GM12878 (cell line): ENCODE results near the gene TMEM72. TPM values are rescaled to one million over a fixed set of nuclear protein-coding genes. Genes with fewer than 3 reads are reported as not detected.

Source experiments
- ATAC-seq: fragments of 200-7000 bp; cut with Tn5 transposase; 3 replicates; pipeline ENCODE4 v1.9.1; 2020; ENCODE audit warnings: mild to moderate bottlenecking, moderate library complexity
- BruUV-seq: library from RNA; stranded (reverse); fragments of 400-500 nt; replicated peaks from 2 replicates; lab custom pipeline; 2021; lab: Mats Ljungman, UMichigan
- CTCF ChIA-PET: fragments of 300-600 bp; sonication (Branson Sonifier 250); formaldehyde crosslinking; extraction: SDS; loops from one replicate; lab custom pipeline; 2021; ENCODE audit warnings: inconsistent platforms; lab: Yijun Ruan, JAX
- POLR2A ChIA-PET: fragments of 350-600 bp; formaldehyde crosslinking; extraction: SDS; loops from one replicate; lab custom pipeline; 2021; ENCODE audit warnings: inconsistent platforms; lab: Charles Lee
- RAD21 ChIA-PET: fragments of 300-600 bp; sonication (Branson Sonifier 250); formaldehyde crosslinking; loops from one replicate; lab custom pipeline; 2023; ENCODE audit warnings: antibody characterized with exemption; ENCODE audit not compliant: unreplicated experiment; lab: Charles Lee
- SMC1A ChIA-PET: fragments of 300-600 bp; sonication (Branson Sonifier 250); formaldehyde crosslinking; loops from one replicate; lab custom pipeline; 2023; ENCODE audit not compliant: unreplicated experiment, uncharacterized antibody; lab: Charles Lee
- DNase-seq: peaks from one replicate; pipeline ENCODE4 v3.0.0-alpha.2; 2011; ENCODE audit warnings: low read depth, low spot score
- FAIRE-seq: peaks from 3 replicates; lab custom pipeline; 2011; peaks lifted over from hg19 to GRCh38; lab: Jason Lieb, UNC
- H2AFZ ChIP-seq: 2 replicates; pipeline ENCODE4 v1.6.0; 2011; ENCODE audit warnings: low read depth, low read length, control low read depth; ENCODE audit not compliant: control insufficient read depth
- H3K27ac ChIP-seq: 2 replicates; pipeline ENCODE4 v1.5.1; 2011; ENCODE audit warnings: control low read depth; ENCODE audit not compliant: control insufficient read depth, insufficient read depth
- H3K27me3 ChIP-seq, 2 experiments: replicated peaks in 1 of 2; 2 replicates each; pipeline versions ENCODE4 v1.6.0 to v1.6.1; 2011; ENCODE audit warnings: low read length in 1 of 2; ENCODE audit not compliant: control insufficient read depth in 2 of 2, insufficient read depth in 2 of 2
- H3K36me3 ChIP-seq, 2 experiments: 2 replicates each; pipeline ENCODE4 v1.5.1; 2011; ENCODE audit warnings: low read length in 1 of 2; ENCODE audit not compliant: control insufficient read depth in 2 of 2, insufficient read depth in 2 of 2
- H3K4me1 ChIP-seq: 2 replicates; pipeline ENCODE4 v1.6.1; 2011; ENCODE audit warnings: mild to moderate bottlenecking, low read length, moderate library complexity, mixed read lengths; ENCODE audit not compliant: control insufficient read depth, insufficient read depth
- H3K4me2 ChIP-seq: 2 replicates; pipeline ENCODE4 v1.6.0; 2011; ENCODE audit warnings: control low read depth; ENCODE audit not compliant: control insufficient read depth, insufficient read depth
- H3K4me3 ChIP-seq: fragments of 200-600 bp; sonication (generic); 2 replicates; pipeline ENCODE4 v1.5.1; 2016
- H3K79me2 ChIP-seq: 2 replicates; pipeline ENCODE4 v1.6.0; 2011; ENCODE audit warnings: low read length; ENCODE audit not compliant: control insufficient read depth, insufficient read depth
- H3K9ac ChIP-seq: 2 replicates; pipeline ENCODE4 v1.8.0; 2011; ENCODE audit warnings: low read length, control low read depth, mixed read lengths; ENCODE audit not compliant: control insufficient read depth, insufficient read depth
- H3K9me3 ChIP-seq: replicated peaks from 3 replicates; pipeline ENCODE4 v1.5.1; 2011; ENCODE audit warnings: mild to moderate bottlenecking, low read length; ENCODE audit not compliant: control insufficient read depth, insufficient read depth
- H4K20me1 ChIP-seq: 2 replicates; pipeline ENCODE4 v1.6.0; 2011; ENCODE audit not compliant: control insufficient read depth, insufficient read depth
- EGR1 ChIP-seq, 2 experiments: IDR thresholded peaks; 1 replicate in 1 of 2; 2 replicates in 1 of 2; pipeline ENCODE4 v1.6.1; 2011 to 2012; ENCODE audit warnings: low read depth in 2 of 2, low read length in 2 of 2, borderline replicate concordance in 1 of 2, mild to moderate bottlenecking in 1 of 2, moderate library complexity in 1 of 2
- ETV6 ChIP-seq, 2 experiments: fragments of 450-650 bp in 1 of 2; IDR thresholded peaks in 1 of 2; conservative IDR thresholded peaks in 1 of 2; 2 replicates each; pipeline ENCODE4 v1.6.1; 2014; ENCODE audit warnings: antibody characterized with exemption in 1 of 2, borderline replicate concordance in 1 of 2, low read depth in 1 of 2, mild to moderate bottlenecking in 1 of 2, moderate library complexity in 1 of 2
- EZH2 ChIP-seq: IDR thresholded peaks from 2 replicates; pipeline ENCODE4 v1.6.1; 2012; ENCODE audit warnings: low read depth, mild to moderate bottlenecking, control low read depth, inconsistent platforms, low read length, borderline replicate concordance; ENCODE audit not compliant: control insufficient read depth
- NFXL1 ChIP-seq: fragments of 450-650 bp; IDR thresholded peaks from 2 replicates; pipeline ENCODE4 v1.6.1; 2017; ENCODE audit warnings: antibody characterized with exemption, mild to moderate bottlenecking, borderline replicate concordance
- RCOR1 ChIP-seq: conservative IDR thresholded peaks from 2 replicates; pipeline ENCODE4 v1.6.1; 2012; ENCODE audit warnings: low read depth, low read length, improper control_type of control experiment
- REST ChIP-seq: IDR thresholded peaks from 2 replicates; pipeline ENCODE4 v1.6.1; 2012; ENCODE audit warnings: mild to moderate bottlenecking, low read depth, low read length
- SREBF2 ChIP-seq: IDR thresholded peaks from 2 replicates; pipeline ENCODE4 v1.6.1; 2012; ENCODE audit warnings: mild to moderate bottlenecking, low read length
- TAF1 ChIP-seq: IDR thresholded peaks from 2 replicates; pipeline ENCODE4 v1.6.1; 2011; ENCODE audit warnings: mild to moderate bottlenecking, low read depth, low read length, borderline replicate concordance
- WGBS: methylation state at CpG from one replicate; pipeline ENCODE4 v1.1.6; 2016; ENCODE audit warnings: low lambda C conversion rate; ENCODE audit not compliant: insufficient replicate concordance, insufficient coverage; ENCODE audit errors: missing lambda C conversion rate; 5-methylcytosine and 5-hydroxymethylcytosine counted together
- in situ Hi-C: fragments of 300-500 bp; cut with MboI; formaldehyde crosslinking; loops from 9 replicates; pipeline ENCODE4 v1.14.3; 2018; ENCODE audit warnings: mixed read lengths
- intact Hi-C: fragments of 100-400 bp; cut with micrococcal nuclease; formaldehyde crosslinking; loops from one replicate; pipeline ENCODE4 v1.14.2; 2022; ENCODE audit not compliant: unreplicated experiment
- polyA plus RNA-seq, 11 experiments: library from polyadenylated mRNA; depleted of rRNA in 4 of 11; unstranded in 6 of 11; stranded (reverse) in 5 of 11; fragments of >200 nt; fragmentation: Nextera tagmentation in 4 of 11; fragmentation: Illumina TruSeq in 1 of 11; extraction: Ambion mirVana in 4 of 11; extraction: Trizol in 1 of 11; gene quantifications; 1 replicate in 1 of 11; 2 replicates in 10 of 11; pipeline versions ENCODE4 v1.2.1 to v1.2.3, GENCODE V29; 2011 to 2016; ENCODE audit warnings: inconsistent platforms in 2 of 11, missing spikeins in 2 of 11, low read depth in 1 of 11
- total RNA-seq, 4 experiments: library from RNA; depleted of rRNA in 3 of 4; stranded (reverse); fragments of >200 nt in 3 of 4; fragmentation: Illumina TruSeq in 1 of 4; extraction: Trizol in 1 of 4; gene quantifications; 2 replicates each; pipeline versions ENCODE4 v1.2.1 to v1.2.3, GENCODE V29; 2013 to 2021

The TMEM72 gene
- total and polyA plus RNA-seq, 10 of the 15 experiments (the other 5 are each of a cell fraction or from before 2014, with no cell fraction given): 0.12 TPM; not detected in 9

GRCh38 chr10:44923611-44924010 is 12.5 kb downstream of the TMEM72 start:
- no peak for ATAC-seq
- intact Hi-C loops: no loop called here

More at GRCh38 chr10:44923611-44924010, 12.5 kb downstream of the TMEM72 start:
- Histone ChIP-seq H3K27me3 (peaks cover 0 to 1% of the 10 kb centered on the region in 2 experiments; a peak in 1 of 4 replicates), H3K9me3 (no peaks in the 10 kb centered on the region), H4K20me1 (no peaks in the 10 kb centered on the region), H3K36me3 (no peaks in the 10 kb centered on the region; a peak in 1 of 4 replicates), H3K27ac (no peak overlapping the region), H2AFZ (no peak overlapping the region), H3K4me2 (no peak overlapping the region), H3K4me1 (no peaks in the 10 kb centered on the region), H3K79me2 (no peaks in the 10 kb centered on the region), H3K4me3 (no peak overlapping the region)
- 2% methylated on average over 3 of the region's 3 CpGs for WGBS
- ChIA-PET POLR2A (no interaction called here), CTCF (no interaction called here), SMC1A (no interaction called here), RAD21 (no interaction called here)
- no TSS peak for BruUV-seq
- no peak for DNase-seq
- FAIRE-seq: no peak
- in situ Hi-C loops: no loop called here
- no peak for TF ChIP-seq EGR1 (IDR thresholded peaks at IDR 0.05; ENCODE audit: borderline replicate concordance in 1 of 2, low read depth in 2 of 2, low read length in 2 of 2)
- no peak for TF ChIP-seq EZH2
- TF ChIP-seq REST: no peak
- no peak for TF ChIP-seq TAF1
- TF ChIP-seq RCOR1: no peak
- no peak for TF ChIP-seq SREBF2
- TF ChIP-seq ETV6 (conservative IDR thresholded peaks at IDR 0.05 in 1 of 2, IDR thresholded peaks at IDR 0.05 in 1 of 2; ENCODE audit: borderline replicate concordance in 1 of 2, low read depth in 1 of 2): no peak
- no peak for TF ChIP-seq NFXL1
- TF ChIP-seq, all 136 proteins: peak for 0
- H3K9ac ChIP-seq: no peak overlapping the region
